ACC112 (cell line): Measurements from ENCODE around the gene ZSCAN26.

Experiments
- H2AFZ ChIP-seq: fragments of 200-600 bp; sonication (generic); one replicate; pipeline ENCODE4 v1.6.0; 2017; ENCODE audit warnings: antibody characterized with exemption, low read length; ENCODE audit not compliant: unreplicated experiment
- H3K27ac ChIP-seq: fragments of 200-600 bp; sonication (generic); 2 replicates; pipeline ENCODE4 v1.5.1; 2014; ENCODE audit warnings: low read depth, mild to moderate bottlenecking, antibody characterized with exemption, low read length, moderate library complexity
- H3K27me3 ChIP-seq: fragments of 200-600 bp; sonication (generic); 2 replicates; pipeline ENCODE4 v1.6.1; 2014; ENCODE audit warnings: mild to moderate bottlenecking, antibody characterized with exemption, low read length, moderate library complexity, mixed read lengths; ENCODE audit not compliant: insufficient read depth
- H3K36me3 ChIP-seq: fragments of 200-600 bp; sonication (generic); 2 replicates; pipeline ENCODE4 v1.6.1; 2016; ENCODE audit warnings: mild to moderate bottlenecking, antibody characterized with exemption, low read length, moderate library complexity, mixed read lengths; ENCODE audit not compliant: insufficient read depth
- H3K4me1 ChIP-seq: fragments of 200-600 bp; sonication (generic); one replicate; pipeline ENCODE4 v1.6.1; 2016; ENCODE audit warnings: low read length, mixed read lengths; ENCODE audit not compliant: insufficient read depth, unreplicated experiment, control insufficient read depth
- H3K4me3 ChIP-seq: fragments of 200-600 bp; sonication (generic); 2 replicates; pipeline ENCODE4 v1.5.1; 2014; ENCODE audit warnings: mild to moderate bottlenecking, low read depth, low read length
- H3K79me2 ChIP-seq: fragments of 200-600 bp; sonication (generic); one replicate; pipeline ENCODE4 v1.6.0; 2016; ENCODE audit warnings: low read length; ENCODE audit not compliant: control insufficient read depth, unreplicated experiment, insufficient read depth

ZSCAN26 gene

GRCh38 chr6:28257042-28257441 is 9.9 kb upstream of the ZSCAN26 start:
- Histone ChIP-seq H3K36me3 (no peaks in the 10 kb centered on the region), H2AFZ (no peak overlapping the region), H3K27ac (no peak overlapping the region), H3K4me3 (no peak overlapping the region), H3K4me1 (peaks cover 20% of the 10 kb centered on the region), H3K79me2 (no peaks in the 10 kb centered on the region), H3K27me3 (no peaks in the 10 kb centered on the region)

- Histone ChIP-seq H3K4me1 (peaks cover under 1% of the 10 kb centered on the region), H3K27ac (no peak within 1 kb of the TSS), H3K79me2 (no peaks in the 10 kb centered on the region), H2AFZ (peak within 1 kb of the TSS; percentile 92), H3K4me3 (peak within 1 kb of the TSS; percentile 43; the same call in 1 of the 2 replicates), H3K27me3 (no peaks in the 10 kb centered on the region), H3K36me3 (no peaks in the 10 kb centered on the region)
Measured at GRCh38 chr6:28258877-28259777, 7.8 kb upstream of the ZSCAN26 start, which contains the start of gene NKAPL. Gene NKAPL (plus strand): TSS chr6:28259297. CDS start chr6:28259372, 75 bp downstream.

DNA sequence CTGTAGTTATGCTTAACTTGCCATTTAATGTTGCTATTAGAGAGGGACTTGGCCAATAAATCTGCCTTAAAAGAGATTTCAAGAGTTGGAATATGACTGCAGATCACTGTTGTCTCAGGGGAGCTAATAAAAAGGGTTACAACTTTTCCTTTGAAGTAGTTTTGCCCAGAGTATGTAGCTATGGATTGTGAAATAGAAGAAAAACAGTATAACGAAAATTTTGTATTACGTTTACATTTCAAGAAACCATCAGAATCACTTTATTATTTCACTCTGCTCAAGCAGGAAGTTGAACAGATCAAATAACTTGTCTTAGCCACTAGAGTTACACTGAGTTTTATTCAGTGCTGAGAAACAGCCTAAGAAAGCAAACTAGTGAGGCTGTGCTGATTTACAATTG is 3.0 kb upstream of the ZSCAN26 start:
- Histone ChIP-seq H3K4me3 (no peak overlapping the region), H3K79me2 (peaks cover 13% of the 10 kb centered on the region), H2AFZ (peak overlapping the region; percentile 2), H3K27ac (no peak overlapping the region), H3K36me3 (no peaks in the 10 kb centered on the region), H3K4me1 (peaks cover 14% of the 10 kb centered on the region), H3K27me3 (no peaks in the 10 kb centered on the region)

DNA sequence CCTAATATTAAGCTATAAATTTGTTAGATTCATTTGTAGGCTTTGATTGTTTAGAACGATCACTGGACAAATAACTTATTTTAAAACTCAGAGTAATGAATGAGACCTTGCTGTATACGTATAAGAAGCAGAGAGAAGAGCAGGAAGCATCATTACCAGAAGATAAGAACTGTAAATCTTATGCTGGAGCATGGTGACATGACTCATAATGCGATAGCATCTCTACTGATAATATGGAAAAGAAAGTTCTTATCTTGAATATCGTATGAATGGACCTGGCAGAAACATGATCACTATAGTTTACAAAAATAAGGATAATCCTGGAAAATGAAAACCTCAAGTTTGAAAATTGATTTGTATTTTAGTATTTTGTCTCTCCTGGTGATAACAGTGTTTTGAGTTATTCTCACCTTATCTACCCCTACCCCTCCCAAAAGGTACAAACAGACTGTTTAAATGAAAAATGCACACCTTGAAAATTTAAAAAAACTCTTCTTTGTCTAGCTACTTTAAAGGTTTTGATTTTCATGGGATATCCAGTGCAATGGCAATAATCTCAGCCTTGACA is 2.0 kb upstream of the ZSCAN26 start:
- no peak overlapping the region for H3K4me3 ChIP-seq
- H3K36me3 ChIP-seq: no peaks in the 10 kb centered on the region
- H3K4me1 ChIP-seq: peaks cover 18% of the 10 kb centered on the region
- H3K27ac ChIP-seq: no peak overlapping the region
- peaks cover 13% of the 10 kb centered on the region for H3K79me2 ChIP-seq
- H2AFZ ChIP-seq: peak overlapping the region; percentile 15
- H3K27me3 ChIP-seq: no peaks in the 10 kb centered on the region

DNA sequence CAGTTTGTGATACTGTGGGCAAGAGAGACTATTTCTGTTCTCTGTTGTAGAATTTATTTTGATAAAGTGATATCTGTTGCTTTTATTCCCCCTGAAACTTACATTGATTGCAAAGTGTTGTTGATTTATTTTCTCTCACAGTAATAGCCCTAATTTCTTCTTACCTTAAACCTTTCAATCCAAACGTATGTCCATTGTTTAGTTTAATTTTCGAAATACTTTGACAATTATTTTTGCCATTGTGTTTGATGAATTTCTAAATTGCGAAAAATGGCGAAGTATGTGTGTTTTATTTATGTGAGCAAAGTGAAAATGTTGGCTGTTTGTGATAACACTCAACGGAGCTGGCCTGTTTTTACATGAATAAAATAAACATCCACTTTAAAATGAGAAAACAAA is 381 bp upstream of the ZSCAN26 start:
- H2AFZ ChIP-seq: peak overlapping the region; percentile 86
- peaks cover 25% of the 10 kb centered on the region for H3K79me2 ChIP-seq
- H3K27ac ChIP-seq: peak overlapping the region; percentile 32
- peaks cover 18% of the 10 kb centered on the region for H3K4me1 ChIP-seq
- H3K36me3 ChIP-seq: 0 out of 2 replicates have a peak, but pooled peaks cover 3% of the 10 kb centered on the region
- peak overlapping the region; percentile 85 for H3K4me3 ChIP-seq
- no peaks in the 10 kb centered on the region for H3K27me3 ChIP-seq

GRCh38 chr6:28267695-28268059 is 734 bp downstream of the ZSCAN26 start:
- no peaks in the 10 kb centered on the region for H3K27me3 ChIP-seq
- H3K27ac ChIP-seq: peak overlapping the region; percentile 32
- H3K36me3 ChIP-seq: 0 out of 2 replicates have a peak, but pooled peaks cover 3% of the 10 kb centered on the region
- peak overlapping the region; percentile 86 for H2AFZ ChIP-seq
- H3K4me3 ChIP-seq: peak overlapping the region; percentile 85
- H3K79me2 ChIP-seq: peaks cover 25% of the 10 kb centered on the region
- H3K4me1 ChIP-seq: peaks cover 18% of the 10 kb centered on the region

DNA sequence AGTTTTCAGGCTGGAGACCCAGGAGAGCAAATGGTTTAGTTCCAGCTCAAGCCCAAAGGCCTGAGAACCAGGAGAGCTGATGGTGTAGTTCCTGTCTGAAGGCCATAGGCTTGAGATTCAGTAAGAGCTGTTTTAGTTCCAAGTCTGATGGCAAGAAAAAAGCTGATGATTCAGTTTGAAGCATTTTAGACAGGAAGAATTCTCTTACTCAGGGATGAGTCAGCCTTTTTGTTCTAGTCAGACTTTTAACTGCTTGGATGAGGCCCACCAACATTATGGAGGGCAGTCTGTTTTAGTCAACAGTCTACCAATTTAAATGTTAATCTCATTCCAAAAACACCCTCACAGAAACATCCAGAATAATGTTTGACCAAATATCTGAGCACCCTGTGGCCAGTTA is 2.5 kb downstream of the ZSCAN26 start:
- H3K27me3 ChIP-seq: no peaks in the 10 kb centered on the region
- H2AFZ ChIP-seq: no peak overlapping the region
- H3K36me3 ChIP-seq: peaks cover 3% of the 10 kb centered on the region; the same call in 1 of the 2 replicates
- no peak overlapping the region for H3K4me3 ChIP-seq
- H3K27ac ChIP-seq: peak overlapping the region; percentile 81
- H3K4me1 ChIP-seq: peaks cover 18% of the 10 kb centered on the region
- peaks cover 25% of the 10 kb centered on the region for H3K79me2 ChIP-seq

GRCh38 chr6:28274888-28275287 is 7.9 kb downstream of the ZSCAN26 start:
- Histone ChIP-seq H3K79me2 (peaks cover 11% of the 10 kb centered on the region), H3K4me3 (no peak overlapping the region), H2AFZ (no peak overlapping the region), H3K36me3 (peaks cover 28% of the 10 kb centered on the region), H3K27me3 (no peaks in the 10 kb centered on the region), H3K27ac (no peak overlapping the region), H3K4me1 (peaks cover under 1% of the 10 kb centered on the region)

GRCh38 chr6:28277746-28278145 is 10.8 kb downstream of the ZSCAN26 start:
- peaks cover 26% of the 10 kb centered on the region for H3K36me3 ChIP-seq
- H2AFZ ChIP-seq: no peak overlapping the region
- no peak overlapping the region for H3K27ac ChIP-seq
- no peak overlapping the region for H3K4me3 ChIP-seq
- H3K4me1 ChIP-seq: peaks cover 3% of the 10 kb centered on the region
- H3K27me3 ChIP-seq: no peaks in the 10 kb centered on the region
- H3K79me2 ChIP-seq: peaks cover 10% of the 10 kb centered on the region

GRCh38 chr6:28280595-28281287 is 13.8 kb downstream of the ZSCAN26 start:
- Histone ChIP-seq H2AFZ (peak overlapping the region; percentile 71), H3K27me3 (no peaks in the 10 kb centered on the region), H3K4me3 (peak overlapping the region; percentile 89), H3K27ac (no peak overlapping the region), H3K4me1 (peaks cover 6% of the 10 kb centered on the region), H3K79me2 (peaks cover 14% of the 10 kb centered on the region), H3K36me3 (peaks cover 39% of the 10 kb centered on the region)
